H9 (cell line): ENCODE measurements around the gene ZDHHC1. TPM values are rescaled to one million over a fixed set of nuclear protein-coding genes. Genes with fewer than 3 reads are reported as not detected.

Source experiments
- DNase-seq: peaks from one replicate; pipeline ENCODE4 v3.0.0-alpha.2; 2017
- H2AFZ ChIP-seq: one replicate; pipeline ENCODE4 v1.6.1; 2013; ENCODE audit warnings: mild to moderate bottlenecking, low read length, control low read depth, moderate library complexity
- H2AK5ac ChIP-seq: 2 replicates; pipeline ENCODE4 v1.6.1; 2013; ENCODE audit warnings: low read length, control low read depth, mixed read lengths; ENCODE audit not compliant: insufficient read length
- H2BK120ac ChIP-seq: one replicate; pipeline ENCODE4 v1.6.1; 2013; ENCODE audit warnings: low read depth, mild to moderate bottlenecking, low read length, control low read depth, inconsistent platforms; ENCODE audit not compliant: poor library complexity, severe bottlenecking
- H2BK12ac ChIP-seq: 2 replicates; pipeline ENCODE4 v1.6.1; 2013; ENCODE audit warnings: low read length, control low read depth, mixed read lengths, low read depth; ENCODE audit not compliant: insufficient read length
- H2BK15ac ChIP-seq: 2 replicates; pipeline ENCODE4 v1.6.1; 2013; ENCODE audit warnings: low read depth, low read length, control low read depth
- H2BK20ac ChIP-seq: one replicate; pipeline ENCODE4 v1.6.1; 2013; ENCODE audit warnings: low read depth, mild to moderate bottlenecking, low read length, control low read depth, inconsistent platforms; ENCODE audit not compliant: poor library complexity, severe bottlenecking
- H2BK5ac ChIP-seq: 2 replicates; pipeline ENCODE4 v1.6.1; 2013; ENCODE audit warnings: low read length, control low read depth, mixed read lengths; ENCODE audit not compliant: insufficient read length
- H3K14ac ChIP-seq: 2 replicates; pipeline ENCODE4 v1.6.1; 2013; ENCODE audit warnings: low read length, control low read depth; ENCODE audit not compliant: insufficient read depth
- H3K18ac ChIP-seq: 2 replicates; pipeline ENCODE4 v1.6.1; 2013; ENCODE audit warnings: low read depth, mild to moderate bottlenecking, mixed read lengths, low read length, control low read depth; ENCODE audit not compliant: insufficient read length
- H3K23ac ChIP-seq: 2 replicates; pipeline ENCODE4 v1.6.1; 2013; ENCODE audit warnings: low read length, control low read depth, mixed read lengths, low read depth; ENCODE audit not compliant: insufficient read length
- H3K23me2 ChIP-seq: 2 replicates; pipeline ENCODE4 v1.6.1; 2013; ENCODE audit warnings: low read depth, mild to moderate bottlenecking, mixed read lengths, low read length, control low read depth; ENCODE audit not compliant: insufficient read length, poor library complexity, severe bottlenecking
- H3K27ac ChIP-seq: 2 replicates; pipeline ENCODE4 v1.5.1; 2013; ENCODE audit warnings: low read length, control low read depth, mixed read lengths, low read depth; ENCODE audit not compliant: insufficient read length
- H3K27me3 ChIP-seq: 2 replicates; pipeline ENCODE4 v1.6.1; 2013; ENCODE audit warnings: low read length, control low read depth, inconsistent platforms; ENCODE audit not compliant: insufficient read depth
- H3K4ac ChIP-seq: 2 replicates; pipeline ENCODE4 v1.6.1; 2013; ENCODE audit warnings: low read depth, mild to moderate bottlenecking, control low read depth, inconsistent platforms, low read length, moderate library complexity
- H3K4me1 ChIP-seq: 2 replicates; pipeline ENCODE4 v1.6.1; 2013; ENCODE audit warnings: low read length, control low read depth, inconsistent platforms; ENCODE audit not compliant: insufficient read depth
- H3K4me2 ChIP-seq: 2 replicates; pipeline ENCODE4 v1.6.1; 2013; ENCODE audit warnings: low read length, control low read depth, mixed read lengths; ENCODE audit not compliant: insufficient read length, insufficient read depth
- H3K56ac ChIP-seq: 2 replicates; pipeline ENCODE4 v1.6.1; 2013; ENCODE audit warnings: low read depth, mild to moderate bottlenecking, mixed read lengths, low read length, control low read depth; ENCODE audit not compliant: insufficient read length
- H3K79me1 ChIP-seq: 2 replicates; pipeline ENCODE4 v1.6.1; 2013; ENCODE audit warnings: low read depth, mild to moderate bottlenecking, moderate library complexity, low read length, control low read depth, inconsistent platforms; ENCODE audit not compliant: insufficient read depth, poor library complexity, severe bottlenecking
- H3K79me2 ChIP-seq: 2 replicates; pipeline ENCODE4 v1.6.1; 2013; ENCODE audit warnings: low read length, control low read depth, inconsistent platforms; ENCODE audit not compliant: insufficient read depth
- H3K9ac ChIP-seq: 2 replicates; pipeline ENCODE4 v1.6.1; 2013; ENCODE audit warnings: low read length, control low read depth, mixed read lengths; ENCODE audit not compliant: insufficient read length; ENCODE audit errors: extremely low read depth
- H3K9me3 ChIP-seq: one replicate; pipeline ENCODE4 v1.6.1; 2013; ENCODE audit warnings: low read depth, low read length, inconsistent platforms; ENCODE audit not compliant: control insufficient read depth
- H3T11ph ChIP-seq: one replicate; pipeline ENCODE4 v1.6.1; 2013; ENCODE audit warnings: mild to moderate bottlenecking, low read length, control low read depth, inconsistent platforms
- H4K20me1 ChIP-seq: one replicate; pipeline ENCODE4 v1.6.1; 2013; ENCODE audit not compliant: control insufficient read depth, insufficient read length, insufficient read depth
- H4K5ac ChIP-seq: 2 replicates; pipeline ENCODE4 v1.6.1; 2013; ENCODE audit warnings: low read depth, mild to moderate bottlenecking, mixed read lengths, low read length, control low read depth; ENCODE audit not compliant: insufficient read length
- H4K8ac ChIP-seq: replicated peaks from 2 replicates; pipeline ENCODE4 v1.6.1; 2013; ENCODE audit warnings: low read length, control low read depth, mixed read lengths, low read depth; ENCODE audit not compliant: insufficient read length
- H4K91ac ChIP-seq: 2 replicates; pipeline ENCODE4 v1.6.1; 2013; ENCODE audit warnings: low read depth, mild to moderate bottlenecking, moderate library complexity, mixed read lengths, low read length, control low read depth; ENCODE audit not compliant: insufficient read length
- H3K27ac Mint-ChIP-seq, 3 experiments: 2 replicates in 2 of 3; 3 replicates in 1 of 3; pipeline ENCODE4 v1.8.0; 2020 to 2021; ENCODE audit warnings: mixed read lengths in 3 of 3, mild to moderate bottlenecking in 1 of 3, moderate library complexity in 1 of 3
- H3K27me3 Mint-ChIP-seq: 2 replicates; pipeline ENCODE4 v1.8.0; 2021; ENCODE audit warnings: low read depth, mild to moderate bottlenecking, moderate library complexity, mixed read lengths
- H3K36me3 Mint-ChIP-seq, 3 experiments: 2 replicates in 2 of 3; 3 replicates in 1 of 3; pipeline ENCODE4 v1.8.0; 2020 to 2021; ENCODE audit warnings: low read depth in 3 of 3, mixed read lengths in 3 of 3; ENCODE audit not compliant: insufficient read depth in 1 of 3
- H3K4me1 Mint-ChIP-seq, 2 experiments: 2 replicates each; pipeline ENCODE4 v1.8.0; 2020; ENCODE audit warnings: mixed read lengths in 2 of 2
- H3K4me3 Mint-ChIP-seq, 2 experiments: 2 replicates in 1 of 2; 3 replicates in 1 of 2; pipeline ENCODE4 v1.8.0; 2020 to 2021; ENCODE audit warnings: mild to moderate bottlenecking in 2 of 2, mixed read lengths in 2 of 2, moderate library complexity in 1 of 2
- H3K9me3 Mint-ChIP-seq, 2 experiments: 2 replicates in 1 of 2; 3 replicates in 1 of 2; pipeline ENCODE4 v1.8.0; 2020; ENCODE audit warnings: mild to moderate bottlenecking in 2 of 2, mixed read lengths in 2 of 2, moderate library complexity in 1 of 2
- CTCF ChIP-seq: fragments of 200-600 bp; sonication (generic); conservative IDR thresholded peaks from 3 replicates; pipeline ENCODE4 v1.8.0; 2021; ENCODE audit warnings: antibody characterized with exemption, mild to moderate bottlenecking
- WGBS: extraction: QIAGEN DNeasy Blood & Tissue Kit; methylation state at CpG from one replicate; pipeline ENCODE4 v1.1.7; 2013; ENCODE audit warnings: missing lambda C conversion rate, low lambda C conversion rate, mixed read lengths; ENCODE audit not compliant: insufficient read length; ENCODE audit errors: extremely low coverage; 5-methylcytosine and 5-hydroxymethylcytosine counted together
- total RNA-seq: library from RNA; stranded (reverse); gene quantifications from 2 replicates; pipeline ENCODE4 v1.2.1, GENCODE V29; 2021

ZDHHC1 gene
- total RNA-seq, 1 experiment from 2014 or later: 3.7 TPM

DNA sequence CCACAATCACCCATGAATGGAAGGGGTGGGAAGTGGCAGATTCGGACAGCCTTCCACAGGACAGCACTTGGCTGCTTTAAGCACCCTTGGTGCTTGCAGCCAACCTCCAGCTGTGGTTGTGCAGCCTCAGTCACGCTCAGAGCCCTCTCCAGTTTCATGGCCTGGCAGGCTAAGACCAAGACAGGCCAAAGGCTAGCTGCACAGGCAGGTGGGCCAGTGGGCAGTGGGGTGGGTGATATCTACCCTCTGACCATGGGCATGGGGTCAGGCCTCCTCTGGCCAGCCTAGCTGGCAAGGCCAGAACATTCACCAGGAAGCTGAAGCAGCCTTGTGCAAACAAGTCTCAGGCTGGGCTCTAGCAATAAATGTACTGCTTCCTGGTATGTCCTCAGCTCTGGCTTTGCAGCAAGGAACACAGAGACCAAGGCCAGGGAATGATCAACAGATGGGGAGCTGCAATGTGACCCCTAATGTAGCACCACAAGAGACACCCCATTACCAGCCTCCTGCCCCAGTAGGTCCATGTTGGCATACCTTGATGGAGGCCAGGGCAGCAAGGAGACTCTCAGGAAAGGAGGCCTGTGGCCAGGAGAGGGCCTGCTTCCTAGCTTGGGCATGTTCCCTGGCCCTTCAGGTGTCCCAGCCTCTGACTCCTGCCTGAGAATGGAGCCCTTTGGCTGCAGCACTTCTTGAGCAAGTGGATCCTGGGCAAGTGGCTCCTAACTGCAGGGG is 35.6 kb upstream of the ZDHHC1 start:
- Histone ChIP-seq H3K79me1 (no peaks in the 10 kb centered on the region), H3K56ac (no peak overlapping the region), H3K79me2 (no peaks in the 10 kb centered on the region), H4K91ac (no peak overlapping the region), H3K4me2 (no peak overlapping the region), H4K8ac (no peak overlapping the region), H3K9me3 (no peaks in the 10 kb centered on the region), H3K4me1 (no peaks in the 10 kb centered on the region), H2AK5ac (no peak overlapping the region), H3K4ac (no peak overlapping the region), H2BK12ac (no peak overlapping the region), H4K20me1 (no peaks in the 10 kb centered on the region), H2BK5ac (no peak overlapping the region), H3K9ac (no peak overlapping the region), H3T11ph (no peak overlapping the region), H3K23me2 (no peaks in the 10 kb centered on the region), H3K23ac (no peak overlapping the region), H4K5ac (no peak overlapping the region), H2BK20ac (no peak overlapping the region), H3K18ac (no peak overlapping the region), H2BK120ac (no peak overlapping the region), H2AFZ (no peak overlapping the region), H3K14ac (no peak overlapping the region), H3K27ac (no peak overlapping the region), H2BK15ac (no peak overlapping the region), H3K27me3 (no peaks in the 10 kb centered on the region)
- Mint-ChIP-seq H3K27me3 (no peaks in the 10 kb centered on the region), H3K4me3 (no peak overlapping the region; a peak in 1 of 5 replicates), H3K36me3 (peaks cover 4 to 24% (median 5%) of the 10 kb centered on the region in 3 experiments; a peak in 6 of 7 replicates), H3K4me1 (peaks cover 4 to 10% of the 10 kb centered on the region in 2 experiments; a peak in 3 of 4 replicates), H3K27ac (no peak overlapping the region), H3K9me3 (no peaks in the 10 kb centered on the region)
- WGBS: no CpG with 5 or more reads among the region's 2 CpGs
- no peak for DNase-seq
- TF ChIP-seq CTCF: no peak
